Breast epithelium (tissue), 4 donors: ENCODE measurements around the gene PADI6. TPM values are rescaled to one million over a fixed set of nuclear protein-coding genes. Genes with fewer than 3 reads are reported as not detected.

Experiments
- DNase-seq, 2 donors: peaks; one replicate each; pipeline ENCODE4 v3.0.0-alpha.2; 2019; ENCODE audit warnings: low spot score in 2 of 2
- H3K27ac ChIP-seq, 2 donors: fragments of 200-600 bp; sonication (generic) in 1 of 2; one replicate each; pipeline ENCODE4 v1.5.1; 2016 to 2019; ENCODE audit warnings: mild to moderate bottlenecking in 1 of 2
- H3K27me3 ChIP-seq, 2 donors: fragments of 200-600 bp; sonication (generic) in 1 of 2; one replicate each; pipeline versions ENCODE4 v1.5.1 to v1.6.0; 2017 to 2019; ENCODE audit warnings: control low read depth in 1 of 2, mild to moderate bottlenecking in 1 of 2
- H3K36me3 ChIP-seq: fragments of 200-600 bp; one replicate; pipeline ENCODE4 v1.5.1; 2019
- H3K4me1 ChIP-seq, 2 donors: fragments of 200-600 bp; sonication (generic); one replicate each; pipeline ENCODE4 v1.5.1; 2016 to 2019; ENCODE audit warnings: control low read depth in 1 of 2
- H3K4me3 ChIP-seq, 3 donors: fragments of 200-600 bp; sonication (generic); 1 replicate in 2 of 3; 2 replicates in 1 of 3; pipeline ENCODE4 v1.5.1; 2016 to 2019; ENCODE audit warnings: mild to moderate bottlenecking in 3 of 3, moderate library complexity in 2 of 3
- H3K9me3 ChIP-seq, 2 donors: fragments of 200-600 bp; sonication (generic) in 1 of 2; one replicate each; pipeline ENCODE4 v1.5.1; 2016 to 2019; ENCODE audit warnings: control low read depth in 1 of 2
- POLR2A ChIP-seq: fragments of 450-650 bp; IDR thresholded peaks from one replicate; pipeline ENCODE4 v1.6.1; 2016; ENCODE audit warnings: antibody characterized with exemption, mild to moderate bottlenecking, moderate library complexity
- POLR2AphosphoS5 ChIP-seq, 3 donors: sonication (generic); formaldehyde crosslinking; IDR thresholded peaks; one replicate each; pipeline ENCODE4 v1.6.1; 2017; ENCODE audit warnings: antibody characterized with exemption in 3 of 3
- intact Hi-C: fragments of 100-400 bp; cut with DNase I; formaldehyde crosslinking; loops from one replicate; pipeline ENCODE4 v1.15.1; 2023; ENCODE audit warnings: low total_unique reads
- total RNA-seq, 3 donors: library from RNA; depleted of rRNA; stranded (reverse); fragments of >200 nt; gene quantifications; one replicate each; pipeline ENCODE4 v1.1.0, GENCODE V29; 2016
- TF ChIP-seq, protein P1 (sequence below), 3 donors: fragments of 450-650 bp; IDR thresholded peaks; one replicate each; pipeline ENCODE4 v1.5.1; 2016 to 2017; ENCODE audit warnings: antibody characterized with exemption in 3 of 3, mild to moderate bottlenecking in 3 of 3, moderate library complexity in 3 of 3

Gene PADI6
- total RNA-seq, 3 donors from 2014 or later = not detected

DNA sequence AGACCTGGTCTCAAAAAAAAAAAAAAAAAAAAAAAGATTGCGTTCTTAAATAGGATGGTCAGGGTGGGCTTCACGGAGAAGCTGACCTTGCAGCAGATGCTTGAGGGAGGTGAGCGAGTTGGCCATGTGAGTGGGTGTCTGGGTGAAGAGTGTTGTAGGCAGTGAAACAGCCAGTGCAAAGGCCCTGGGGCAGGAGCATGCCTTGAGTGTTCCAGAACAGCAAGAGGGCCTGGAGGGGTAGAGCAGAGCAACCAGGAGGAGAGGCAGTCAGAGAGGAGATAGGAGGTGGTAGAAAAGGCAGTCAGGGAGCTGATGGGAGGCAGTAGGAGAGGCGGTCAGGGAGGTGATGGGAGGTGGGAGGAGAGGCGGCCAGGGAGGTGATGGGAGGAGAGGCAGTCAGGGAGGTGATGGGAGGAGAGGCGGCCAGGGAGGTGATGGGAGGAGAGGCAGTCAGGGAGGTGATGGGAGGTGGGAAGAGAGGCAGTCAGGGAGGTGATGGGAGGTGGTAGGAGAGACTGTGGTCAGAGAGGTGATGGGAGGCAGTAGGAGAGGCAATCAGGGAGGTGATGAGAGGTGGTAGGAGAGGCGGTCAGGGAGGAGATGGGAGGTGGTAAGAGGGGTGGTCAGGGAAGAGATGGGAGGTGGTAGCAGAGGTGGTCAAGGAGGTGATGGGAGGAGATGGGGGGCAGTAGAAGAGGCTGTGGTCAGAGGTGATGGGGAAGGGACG lies 20.2 kb upstream of the PADI6 start:
- Histone ChIP-seq H3K36me3 (no peaks in the 10 kb centered on the region), H3K27me3 (no peaks in the 10 kb centered on the region), H3K4me1 (no peaks in the 10 kb centered on the region), H3K4me3 (no peak overlapping the region), H3K9me3 (no peaks in the 10 kb centered on the region), H3K27ac (no peak overlapping the region)
- intact Hi-C loops = no loop called here
- DNase-seq = no peak
- TF ChIP-seq POLR2A = no peak
- TF ChIP-seq, protein P1, sequence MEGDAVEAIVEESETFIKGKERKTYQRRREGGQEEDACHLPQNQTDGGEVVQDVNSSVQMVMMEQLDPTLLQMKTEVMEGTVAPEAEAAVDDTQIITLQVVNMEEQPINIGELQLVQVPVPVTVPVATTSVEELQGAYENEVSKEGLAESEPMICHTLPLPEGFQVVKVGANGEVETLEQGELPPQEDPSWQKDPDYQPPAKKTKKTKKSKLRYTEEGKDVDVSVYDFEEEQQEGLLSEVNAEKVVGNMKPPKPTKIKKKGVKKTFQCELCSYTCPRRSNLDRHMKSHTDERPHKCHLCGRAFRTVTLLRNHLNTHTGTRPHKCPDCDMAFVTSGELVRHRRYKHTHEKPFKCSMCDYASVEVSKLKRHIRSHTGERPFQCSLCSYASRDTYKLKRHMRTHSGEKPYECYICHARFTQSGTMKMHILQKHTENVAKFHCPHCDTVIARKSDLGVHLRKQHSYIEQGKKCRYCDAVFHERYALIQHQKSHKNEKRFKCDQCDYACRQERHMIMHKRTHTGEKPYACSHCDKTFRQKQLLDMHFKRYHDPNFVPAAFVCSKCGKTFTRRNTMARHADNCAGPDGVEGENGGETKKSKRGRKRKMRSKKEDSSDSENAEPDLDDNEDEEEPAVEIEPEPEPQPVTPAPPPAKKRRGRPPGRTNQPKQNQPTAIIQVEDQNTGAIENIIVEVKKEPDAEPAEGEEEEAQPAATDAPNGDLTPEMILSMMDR (IDR thresholded peaks at IDR 0.05) = no peak
- TF ChIP-seq POLR2AphosphoS5 (IDR thresholded peaks at IDR 0.05) = no peak

DNA sequence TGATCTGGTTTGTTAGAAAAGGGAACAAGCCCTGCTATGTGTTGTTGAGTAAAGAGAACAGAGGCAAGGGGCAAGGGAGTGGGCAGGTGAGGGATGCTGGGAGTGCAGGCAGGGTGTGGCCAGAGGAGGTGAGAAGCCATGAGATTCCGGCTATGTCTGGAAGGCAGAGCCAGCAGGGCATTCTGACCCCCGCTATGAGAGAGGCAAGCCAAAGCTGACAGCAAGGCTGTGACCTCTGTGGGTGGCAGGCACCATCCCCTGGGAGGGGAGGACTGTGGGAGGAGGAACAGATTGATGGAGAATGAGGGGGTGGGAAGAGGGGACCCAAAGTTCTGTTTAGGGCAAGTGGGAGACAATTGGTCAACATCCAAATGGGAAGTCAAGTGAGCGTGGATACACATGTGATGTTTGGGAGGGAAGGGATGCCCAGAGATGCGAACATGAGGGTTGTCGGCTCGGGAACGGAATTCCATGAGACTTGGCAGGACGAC lies 19.5 kb upstream of the PADI6 start:
- intact Hi-C loops = no loop called here
- no peaks in the 10 kb centered on the region for H3K27me3 ChIP-seq

DNA sequence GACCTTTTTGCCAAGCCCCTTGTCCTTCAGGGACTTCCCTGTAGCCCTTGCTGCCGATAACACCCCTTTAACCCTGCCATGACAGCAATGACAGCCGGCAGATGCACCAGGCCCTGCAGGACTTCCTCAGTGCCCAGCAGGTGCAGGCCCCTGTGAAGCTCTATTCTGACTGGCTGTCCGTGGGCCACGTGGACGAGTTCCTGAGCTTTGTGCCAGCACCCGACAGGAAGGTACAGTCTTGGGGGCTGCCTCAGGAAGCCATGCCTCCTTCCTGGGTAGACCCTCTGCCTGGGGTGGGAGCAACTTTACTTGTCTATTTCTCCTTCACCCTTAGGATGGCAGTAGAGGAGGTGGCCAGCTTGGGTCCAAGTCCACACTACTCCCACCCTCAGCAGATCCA lies 16.1 kb upstream of the PADI6 start:
- Histone ChIP-seq H3K27me3 (no peaks in the 10 kb centered on the region), H3K27ac (no peak overlapping the region), H3K4me1 (no peaks in the 10 kb centered on the region), H3K4me3 (no peak overlapping the region), H3K36me3 (no peaks in the 10 kb centered on the region), H3K9me3 (no peaks in the 10 kb centered on the region)
- no peak for TF ChIP-seq POLR2AphosphoS5 (IDR thresholded peaks at IDR 0.05)
- DNase-seq = no peak
- intact Hi-C loops = no loop called here

More for the DNA sequence above, 19.5 kb upstream of the PADI6 start:
- TF ChIP-seq POLR2AphosphoS5 (IDR thresholded peaks at IDR 0.05) (no peak), POLR2A (no peak)
- TF ChIP-seq, protein P1 (IDR thresholded peaks at IDR 0.05) = no peak
- Histone ChIP-seq H3K36me3 (no peaks in the 10 kb centered on the region), H3K4me3 (no peak overlapping the region), H3K4me1 (no peaks in the 10 kb centered on the region), H3K27ac (no peak overlapping the region), H3K9me3 (no peaks in the 10 kb centered on the region)
- no peak for DNase-seq

DNA sequence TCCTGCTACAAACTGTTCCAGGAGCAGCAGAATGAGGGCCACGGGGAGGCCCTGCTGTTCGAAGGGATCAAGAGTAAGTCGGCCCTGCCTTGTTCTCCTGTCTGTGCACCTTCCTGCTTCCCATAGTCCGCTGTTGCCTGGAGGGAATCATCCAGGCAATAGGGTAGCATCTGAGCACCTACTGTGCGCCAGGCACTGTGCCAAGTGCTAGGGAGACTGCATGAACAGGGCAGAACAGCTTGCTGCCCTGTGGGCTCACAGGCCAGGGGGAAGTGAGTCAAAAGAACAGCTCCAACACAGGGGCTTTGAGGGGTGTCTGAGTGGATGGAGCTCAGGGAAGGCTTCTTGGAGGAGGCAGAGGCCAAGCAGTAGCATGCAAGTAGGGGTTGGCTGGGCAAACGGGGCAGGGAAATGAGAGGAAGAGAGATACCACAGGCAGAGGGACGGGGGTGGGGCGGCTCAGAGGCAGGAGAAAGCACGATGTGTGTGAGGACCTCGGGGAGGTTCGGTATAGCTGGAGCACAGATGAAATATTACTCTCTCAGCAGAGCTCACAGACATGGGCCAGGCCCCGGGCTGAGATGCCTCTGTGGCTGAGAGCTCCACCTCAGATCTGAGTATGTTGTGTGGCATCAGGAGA lies 15.5 kb upstream of the PADI6 start:
- Histone ChIP-seq H3K4me3 (no peak overlapping the region), H3K27me3 (no peaks in the 10 kb centered on the region), H3K9me3 (no peaks in the 10 kb centered on the region), H3K27ac (no peak overlapping the region), H3K4me1 (no peaks in the 10 kb centered on the region), H3K36me3 (no peaks in the 10 kb centered on the region)
- TF ChIP-seq, protein P1 (IDR thresholded peaks at IDR 0.05) = no peak
- TF ChIP-seq POLR2AphosphoS5 (IDR thresholded peaks at IDR 0.05) (no peak), POLR2A (no peak)
- intact Hi-C loops = no loop called here
- DNase-seq = no peak

DNA sequence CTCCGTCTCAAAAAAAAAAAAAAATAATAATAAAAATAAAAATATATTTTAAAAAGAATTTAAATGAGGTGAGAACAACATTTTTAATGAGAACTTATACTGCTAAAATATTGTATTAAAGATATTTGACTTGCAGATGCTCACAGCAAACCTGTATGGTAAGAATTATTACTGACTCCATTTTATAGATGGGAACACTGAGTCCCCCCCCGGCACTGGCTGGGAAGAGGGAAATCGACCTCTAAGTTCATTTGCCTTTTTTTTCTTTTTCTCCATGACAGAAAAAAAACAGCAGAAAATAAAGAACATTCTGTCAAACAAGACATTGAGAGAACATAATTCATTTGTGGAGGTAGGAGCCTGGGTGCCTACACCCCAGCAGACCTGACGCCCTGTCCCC lies 13.4 kb upstream of the PADI6 start:
- Histone ChIP-seq H3K4me1 (no peaks in the 10 kb centered on the region), H3K36me3 (no peaks in the 10 kb centered on the region), H3K4me3 (no peak overlapping the region), H3K27me3 (no peaks in the 10 kb centered on the region), H3K9me3 (no peaks in the 10 kb centered on the region), H3K27ac (no peak overlapping the region)
- TF ChIP-seq POLR2A (no peak), POLR2AphosphoS5 (IDR thresholded peaks at IDR 0.05) (no peak)
- TF ChIP-seq, protein P1 (IDR thresholded peaks at IDR 0.05) = no peak
- intact Hi-C loops = no loop called here
- no peak for DNase-seq
